Skeletal muscle tissue (tissue), 4 donors: ENCODE measurements around the gene APC. TPM values are rescaled to one million over a fixed set of nuclear protein-coding genes. Genes with fewer than 3 reads are reported as not detected.

Source experiments
- H3K27ac ChIP-seq: one replicate; pipeline ENCODE4 v1.7.0; 2013; ENCODE audit warnings: mild to moderate bottlenecking, low read depth, low read length, inconsistent platforms
- H3K27me3 ChIP-seq, 3 donors: one replicate each; pipeline ENCODE4 v1.7.0; 2013; ENCODE audit warnings: low read length in 3 of 3; ENCODE audit not compliant: control insufficient read depth in 3 of 3, insufficient read depth in 3 of 3
- H3K36me3 ChIP-seq, 3 donors: one replicate each; pipeline ENCODE4 v1.7.0; 2013; ENCODE audit warnings: low read length in 3 of 3; ENCODE audit not compliant: control insufficient read depth in 3 of 3, insufficient read depth in 3 of 3
- H3K4me1 ChIP-seq, 3 donors: one replicate each; pipeline ENCODE4 v1.7.0; 2013; ENCODE audit warnings: low read length in 3 of 3, mild to moderate bottlenecking in 3 of 3; ENCODE audit not compliant: control insufficient read depth in 3 of 3, insufficient read depth in 3 of 3
- H3K4me3 ChIP-seq, 3 donors: one replicate each; pipeline ENCODE4 v1.7.0; 2013; ENCODE audit warnings: low read length in 3 of 3
- H3K9ac ChIP-seq, 3 donors: one replicate each; pipeline ENCODE4 v1.7.0; 2013; ENCODE audit warnings: low read length in 3 of 3, mild to moderate bottlenecking in 3 of 3, moderate library complexity in 2 of 3, low read depth in 1 of 3
- H3K9me3 ChIP-seq, 3 donors: one replicate each; pipeline ENCODE4 v1.7.0; 2013; ENCODE audit warnings: low read length in 3 of 3; ENCODE audit not compliant: control insufficient read depth in 3 of 3
- total RNA-seq: library from RNA; depleted of rRNA; stranded (reverse); fragments of >200 nt; gene quantifications from one replicate; pipeline ENCODE4 v1.2.3, GENCODE V29; 2014
- donor health status: Osteomylitis.

The APC gene
- total RNA-seq, 1 donor from 2014 or later, result 41.8 TPM

GRCh38 chr5:112795944-112796678, 58.4 kb downstream of the APC start:
- no peaks in the 10 kb centered on the region for H3K9me3 ChIP-seq
- no peaks in the 10 kb centered on the region for H3K27me3 ChIP-seq
- peaks cover 0 to 3% (median 0%) of the 10 kb centered on the region in 3 donors for H3K4me1 ChIP-seq
- no peak overlapping the region for H3K9ac ChIP-seq
- no peak overlapping the region for H3K4me3 ChIP-seq
- H3K27ac ChIP-seq, result no peak overlapping the region
- peaks cover 6 to 35% (median 12%) of the 10 kb centered on the region in 3 donors for H3K36me3 ChIP-seq

DNA sequence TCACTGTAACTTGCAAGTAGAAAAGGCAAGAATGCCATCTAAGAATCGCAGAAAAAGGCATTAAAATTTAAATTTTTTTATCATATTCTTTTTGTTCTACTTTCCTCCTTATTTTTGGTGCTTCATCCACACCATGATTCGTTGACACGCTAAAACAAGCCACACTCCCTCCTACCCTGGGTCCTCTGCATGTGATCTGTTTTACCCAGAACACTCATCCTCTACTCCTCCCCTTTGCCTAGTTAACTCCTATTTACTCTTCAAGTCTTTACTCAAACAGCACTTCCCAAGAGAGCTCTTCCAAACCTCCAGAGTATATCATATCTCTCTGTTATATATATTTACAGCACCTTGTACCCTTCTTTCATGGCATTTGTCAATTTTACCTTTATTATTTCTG, 62.0 kb downstream of the APC start:
- H3K36me3 ChIP-seq, result peaks cover 0 to 26% (median 5%) of the 10 kb centered on the region in 3 donors
- no peak overlapping the region for H3K27ac ChIP-seq
- H3K9me3 ChIP-seq, result no peaks in the 10 kb centered on the region
- peaks cover 0 to under 1% (median 0%) of the 10 kb centered on the region in 3 donors for H3K4me1 ChIP-seq
- H3K4me3 ChIP-seq, result no peak overlapping the region
- no peaks in the 10 kb centered on the region for H3K27me3 ChIP-seq
- no peak overlapping the region for H3K9ac ChIP-seq

- H3K9ac ChIP-seq, result no peak overlapping the region
- H3K9me3 ChIP-seq, result no peaks in the 10 kb centered on the region
- H3K36me3 ChIP-seq, result peaks cover 0 to 19% (median 2%) of the 10 kb centered on the region in 3 donors
- H3K27ac ChIP-seq, result no peak overlapping the region
- H3K4me1 ChIP-seq, result no peaks in the 10 kb centered on the region
- H3K4me3 ChIP-seq, result no peak overlapping the region
- H3K27me3 ChIP-seq, result no peaks in the 10 kb centered on the region
These were observed 63.2 kb downstream of the APC start for GRCh38 chr5:112800891-112801290.

- H3K36me3 ChIP-seq, result peaks cover 0 to 19% (median 9%) of the 10 kb centered on the region in 3 donors
These were observed 73.3 kb downstream of the APC start for GRCh38 chr5:112811023-112811422.

GRCh38 chr5:112812549-112812948, 74.9 kb downstream of the APC start:
- Histone ChIP-seq H3K4me3 (no peak overlapping the region), H3K9ac (no peak overlapping the region), H3K27me3 (no peaks in the 10 kb centered on the region), H3K36me3 (peaks cover 0 to 20% (median 10%) of the 10 kb centered on the region in 3 donors), H3K4me1 (no peaks in the 10 kb centered on the region), H3K9me3 (no peaks in the 10 kb centered on the region), H3K27ac (no peak overlapping the region)

More at GRCh38 chr5:112811023-112811422, 73.3 kb downstream of the APC start:
- no peaks in the 10 kb centered on the region for H3K4me1 ChIP-seq
- no peaks in the 10 kb centered on the region for H3K27me3 ChIP-seq
- H3K4me3 ChIP-seq, result no peak overlapping the region
- H3K9me3 ChIP-seq, result no peaks in the 10 kb centered on the region
- no peak overlapping the region for H3K9ac ChIP-seq
- no peak overlapping the region for H3K27ac ChIP-seq

DNA sequence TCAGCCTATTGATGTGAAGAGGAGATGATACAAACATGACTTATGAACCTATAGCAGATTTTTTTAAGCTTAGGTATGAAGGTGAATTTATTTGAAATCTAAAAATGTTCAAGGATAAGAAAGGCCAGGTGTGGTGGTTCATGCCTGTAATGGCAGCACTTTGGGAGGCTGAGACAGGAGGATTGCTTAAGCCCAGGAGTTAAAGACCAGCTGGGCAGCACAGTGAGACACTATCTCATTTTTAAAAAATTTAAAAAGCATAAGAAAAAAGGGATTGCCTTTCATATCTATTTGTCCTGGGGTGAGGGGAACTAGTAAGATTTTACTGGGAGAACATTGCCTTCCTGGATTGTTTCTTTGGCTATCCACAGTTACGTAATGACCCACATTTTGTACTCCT, 82.6 kb downstream of the APC start:
- Histone ChIP-seq H3K4me1 (no peaks in the 10 kb centered on the region), H3K27ac (no peak overlapping the region), H3K9me3 (no peaks in the 10 kb centered on the region), H3K9ac (no peak overlapping the region), H3K4me3 (no peak overlapping the region), H3K36me3 (peaks cover 10 to 43% (median 28%) of the 10 kb centered on the region in 3 donors), H3K27me3 (no peaks in the 10 kb centered on the region)

- Histone ChIP-seq H3K27ac (no peak overlapping the region), H3K36me3 (peaks cover 10 to 39% (median 25%) of the 10 kb centered on the region in 3 donors), H3K4me3 (no peak overlapping the region)
These were observed 84.8 kb downstream of the APC start for GRCh38 chr5:112822456-112822855.

GRCh38 chr5:112823181-112823580, 85.5 kb downstream of the APC start:
- no peak overlapping the region for H3K4me3 ChIP-seq
- no peaks in the 10 kb centered on the region for H3K27me3 ChIP-seq
- no peak overlapping the region for H3K9ac ChIP-seq
- peaks cover 14 to 44% (median 28%) of the 10 kb centered on the region in 3 donors for H3K36me3 ChIP-seq
- H3K9me3 ChIP-seq, result no peaks in the 10 kb centered on the region
- no peaks in the 10 kb centered on the region for H3K4me1 ChIP-seq
- no peak overlapping the region for H3K27ac ChIP-seq

More at GRCh38 chr5:112822456-112822855, 84.8 kb downstream of the APC start:
- H3K4me1 ChIP-seq, result no peaks in the 10 kb centered on the region
- H3K9me3 ChIP-seq, result no peaks in the 10 kb centered on the region
- H3K27me3 ChIP-seq, result no peaks in the 10 kb centered on the region
- no peak overlapping the region for H3K9ac ChIP-seq

DNA sequence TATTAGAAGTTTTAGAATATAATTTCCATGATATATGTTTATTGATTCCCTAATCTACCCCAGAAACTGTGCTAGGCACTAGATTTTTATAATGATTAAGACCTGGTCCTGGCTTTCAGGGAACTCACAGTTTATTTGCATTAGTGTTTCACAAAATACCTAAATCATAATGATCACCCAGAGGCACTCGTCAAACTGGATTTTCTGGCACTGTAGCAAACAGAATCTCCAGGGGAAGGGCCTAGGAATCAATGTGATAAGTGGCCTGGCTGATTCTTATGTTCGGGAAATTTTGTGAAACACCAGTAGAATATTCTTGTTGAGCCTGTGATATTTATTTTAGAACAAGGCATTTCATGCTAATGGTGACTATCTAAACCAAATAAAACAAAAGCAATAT, 86.0 kb downstream of the APC start:
- no peaks in the 10 kb centered on the region for H3K27me3 ChIP-seq
- no peak overlapping the region for H3K27ac ChIP-seq
- H3K4me3 ChIP-seq, result no peak overlapping the region
- no peak overlapping the region for H3K9ac ChIP-seq
- peaks cover 14 to 49% (median 32%) of the 10 kb centered on the region in 3 donors for H3K36me3 ChIP-seq
- no peaks in the 10 kb centered on the region for H3K9me3 ChIP-seq
- no peaks in the 10 kb centered on the region for H3K4me1 ChIP-seq

DNA sequence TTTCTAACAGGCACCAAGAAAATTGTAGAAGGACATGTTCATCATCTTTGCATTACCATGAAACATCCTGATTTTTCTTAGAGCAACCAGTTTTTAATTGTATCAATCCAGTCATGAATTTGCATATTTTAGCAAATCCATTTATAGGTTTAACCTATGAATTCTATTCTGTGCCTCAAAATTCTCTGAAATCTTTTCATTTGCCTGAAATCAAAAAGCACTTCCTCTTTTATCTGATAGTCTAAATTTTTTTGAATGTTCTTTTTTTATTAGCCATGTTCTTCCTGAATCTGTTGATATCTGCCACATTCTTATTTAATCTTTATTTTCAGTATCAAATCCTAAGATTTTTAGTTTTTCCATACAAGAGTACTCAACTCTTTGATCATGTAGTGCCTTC, 86.5 kb downstream of the APC start:
- Histone ChIP-seq H3K4me1 (no peaks in the 10 kb centered on the region), H3K9me3 (no peaks in the 10 kb centered on the region), H3K36me3 (peaks cover 10 to 47% (median 33%) of the 10 kb centered on the region in 3 donors)

More for the DNA sequence above, 86.5 kb downstream of the APC start:
- Histone ChIP-seq H3K27me3 (no peaks in the 10 kb centered on the region), H3K4me3 (no peak overlapping the region), H3K9ac (no peak overlapping the region), H3K27ac (no peak overlapping the region)
